Measurements from ENCODE around the gene MYO16. TPM values are rescaled to one million over a fixed set of nuclear protein-coding genes. Genes with fewer than 3 reads are reported as not detected.

MYO16 gene
- total and polyA plus RNA-seq, 12 donors, result 0.56 to 2.4 (median 1.4) TPM

DNA sequence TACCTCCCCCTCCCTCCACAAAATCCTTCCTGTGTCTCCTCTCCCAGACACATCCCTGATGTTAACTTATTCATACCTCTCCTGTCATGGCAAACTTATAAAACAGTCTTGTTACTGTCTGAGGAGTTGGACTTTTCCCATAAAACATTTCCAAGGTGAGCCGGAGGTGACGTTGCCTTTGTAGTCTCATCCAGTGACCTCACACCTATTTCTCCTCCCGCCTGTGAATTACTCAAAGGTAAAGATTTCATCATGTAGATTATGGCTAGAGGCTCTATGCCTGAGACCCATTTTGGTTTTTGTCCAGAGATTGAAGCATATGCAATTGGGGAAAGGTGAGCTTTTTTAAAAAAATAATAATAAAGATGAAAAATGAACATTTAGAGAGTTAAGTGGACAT lies 529.0 kb downstream of the MYO16 start:
- Histone ChIP-seq H3K27ac (no peak overlapping the region), H3K4me1 (replicated peaks in 1 of 2) (peaks cover 0 to 11% of the 10 kb centered on the region in 2 donors), H3K27me3 (no peaks in the 10 kb centered on the region), H3K36me3 (replicated peaks in 1 of 2) (no peaks in the 10 kb centered on the region), H3K9me3 (replicated peaks in 1 of 3) (no peaks in the 10 kb centered on the region), H3K4me3 (no peak overlapping the region)
- 88 to 95% (median 92%) methylated on average over 3 of the region's 3 CpGs for WGBS, 4 donors
- TF ChIP-seq, protein P1, sequence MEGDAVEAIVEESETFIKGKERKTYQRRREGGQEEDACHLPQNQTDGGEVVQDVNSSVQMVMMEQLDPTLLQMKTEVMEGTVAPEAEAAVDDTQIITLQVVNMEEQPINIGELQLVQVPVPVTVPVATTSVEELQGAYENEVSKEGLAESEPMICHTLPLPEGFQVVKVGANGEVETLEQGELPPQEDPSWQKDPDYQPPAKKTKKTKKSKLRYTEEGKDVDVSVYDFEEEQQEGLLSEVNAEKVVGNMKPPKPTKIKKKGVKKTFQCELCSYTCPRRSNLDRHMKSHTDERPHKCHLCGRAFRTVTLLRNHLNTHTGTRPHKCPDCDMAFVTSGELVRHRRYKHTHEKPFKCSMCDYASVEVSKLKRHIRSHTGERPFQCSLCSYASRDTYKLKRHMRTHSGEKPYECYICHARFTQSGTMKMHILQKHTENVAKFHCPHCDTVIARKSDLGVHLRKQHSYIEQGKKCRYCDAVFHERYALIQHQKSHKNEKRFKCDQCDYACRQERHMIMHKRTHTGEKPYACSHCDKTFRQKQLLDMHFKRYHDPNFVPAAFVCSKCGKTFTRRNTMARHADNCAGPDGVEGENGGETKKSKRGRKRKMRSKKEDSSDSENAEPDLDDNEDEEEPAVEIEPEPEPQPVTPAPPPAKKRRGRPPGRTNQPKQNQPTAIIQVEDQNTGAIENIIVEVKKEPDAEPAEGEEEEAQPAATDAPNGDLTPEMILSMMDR (IDR thresholded peaks at IDR 0.05), result no peak
- no peak for TF ChIP-seq POLR2A (IDR thresholded peaks at IDR 0.05)
- DNase-seq, result no peak
- intact Hi-C loops (cut with DNase I), result no loop called here

DNA sequence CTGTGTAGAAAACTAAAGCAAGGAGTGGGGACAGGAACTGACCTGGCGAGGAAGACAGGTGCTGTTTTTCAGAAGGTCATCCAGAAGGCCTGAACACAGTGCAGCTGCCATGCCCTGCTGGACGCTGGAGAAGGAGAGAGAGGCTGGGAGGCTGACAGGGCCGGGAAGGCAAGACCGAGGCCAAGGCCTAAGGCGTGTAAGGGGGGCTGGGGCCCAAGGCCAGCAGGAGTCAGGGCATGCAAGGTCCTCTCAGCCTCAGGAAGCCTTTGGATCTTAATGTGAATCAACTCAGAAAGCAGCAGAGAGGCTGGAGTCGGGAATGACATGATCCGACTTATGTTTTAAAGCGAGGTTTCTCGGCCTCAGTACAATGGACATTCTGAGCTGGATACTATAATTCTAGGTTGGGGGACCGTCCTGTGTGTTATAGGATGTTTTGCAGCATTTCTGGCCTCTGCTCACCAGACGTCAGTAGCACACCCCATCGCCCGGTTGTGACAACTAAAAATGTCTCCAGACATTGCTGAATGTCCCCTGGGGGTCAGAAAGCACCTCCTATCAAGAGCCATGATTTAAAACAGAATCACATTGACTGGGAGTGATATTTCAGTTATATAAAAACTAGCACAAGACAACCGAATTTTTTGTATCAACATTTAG lies 530.4 kb downstream of the MYO16 start:
- no peak overlapping the region for H3K4me3 ChIP-seq
- peaks cover 0 to 7% of the 10 kb centered on the region in 2 donors for H3K4me1 ChIP-seq (replicated peaks in 1 of 2)
- intact Hi-C loops (cut with DNase I), result no loop called here
- no peak for TF ChIP-seq POLR2A (IDR thresholded peaks at IDR 0.05)
- TF ChIP-seq, protein P1 (IDR thresholded peaks at IDR 0.05), result no peak
- H3K27ac ChIP-seq, result peak overlapping the region in 1 of 5 donors; percentile 11
- H3K9me3 ChIP-seq (replicated peaks in 1 of 3), result no peaks in the 10 kb centered on the region
- no peaks in the 10 kb centered on the region for H3K27me3 ChIP-seq
- 66 to 77% (median 74%) methylated on average over 14 of the region's 14 CpGs for WGBS, 4 donors
- no peaks in the 10 kb centered on the region for H3K36me3 ChIP-seq (replicated peaks in 1 of 2)
- peak in 2 of 7 donors; percentile 8 to 29 for DNase-seq

DNA sequence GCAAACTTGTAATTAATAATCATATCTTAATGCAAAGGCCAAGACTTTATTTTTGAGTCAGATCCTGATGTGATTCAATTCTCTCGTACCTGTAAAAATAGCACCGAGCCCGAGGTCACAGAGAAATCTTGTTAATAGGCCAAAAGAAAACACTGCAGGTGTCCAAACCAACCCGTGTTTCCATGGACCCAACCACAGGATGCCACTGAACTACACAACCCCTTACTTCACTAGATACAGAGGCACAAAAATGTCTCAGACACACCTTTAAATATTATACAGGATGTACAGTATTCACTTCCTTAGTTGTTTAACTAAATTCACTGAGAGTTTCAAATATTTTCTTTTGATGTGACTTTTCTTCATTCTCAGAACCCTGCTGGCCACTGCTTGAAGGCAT lies 530.9 kb downstream of the MYO16 start:
- Histone ChIP-seq H3K27me3 (no peaks in the 10 kb centered on the region), H3K36me3 (replicated peaks in 1 of 2) (no peaks in the 10 kb centered on the region), H3K4me1 (replicated peaks in 1 of 2) (peaks cover 0 to 7% of the 10 kb centered on the region in 2 donors), H3K9me3 (replicated peaks in 1 of 3) (no peaks in the 10 kb centered on the region), H3K4me3 (no peak overlapping the region), H3K27ac (no peak overlapping the region)
- TF ChIP-seq, protein P1 (IDR thresholded peaks at IDR 0.05), result no peak
- no peak for TF ChIP-seq POLR2A (IDR thresholded peaks at IDR 0.05)
- intact Hi-C loops (cut with DNase I), result no loop called here
- 84 to 94% (median 89%) methylated on average over 4 of the region's 4 CpGs for WGBS, 4 donors
- no peak for DNase-seq

DNA sequence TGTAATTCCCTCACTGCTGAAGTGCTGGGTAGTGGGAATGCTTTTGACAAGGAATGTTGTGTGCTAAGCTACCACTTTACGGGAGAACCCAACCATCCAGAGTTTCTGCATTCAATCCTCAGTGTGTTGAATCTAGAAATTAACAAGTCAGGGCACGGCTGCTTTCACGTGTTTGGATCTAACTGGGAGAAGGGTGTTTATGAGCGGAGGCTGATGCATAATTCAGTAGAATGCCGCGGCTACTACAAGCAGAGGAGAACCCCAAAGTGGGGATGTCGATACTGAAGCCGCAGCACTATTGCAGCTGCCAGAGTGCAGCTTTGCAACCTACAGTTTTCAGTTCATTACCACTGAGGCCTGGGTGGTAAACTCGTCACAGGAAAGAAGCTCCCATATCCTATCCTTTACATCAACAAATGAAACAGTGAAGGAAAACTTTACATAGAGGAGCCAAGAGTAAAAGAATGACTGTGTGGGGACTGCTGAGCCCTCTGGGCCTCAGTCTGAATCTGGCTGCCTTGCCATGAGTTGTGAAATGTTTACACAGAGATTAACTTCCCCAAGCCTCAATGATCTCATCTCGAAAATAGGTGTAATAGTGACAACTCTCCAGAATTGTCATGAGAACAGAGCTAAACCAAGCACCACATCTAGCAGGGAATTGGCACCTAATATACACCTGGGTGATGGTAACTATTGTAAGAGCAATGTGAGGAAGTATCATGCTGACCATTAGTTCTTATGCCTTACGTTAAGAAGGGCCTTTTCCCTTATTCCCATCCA lies 531.7 kb downstream of the MYO16 start:
- WGBS, 4 donors, result 93 to 96% (median 94%) methylated on average over 11 of the region's 11 CpGs
- intact Hi-C loops (cut with DNase I), result no loop called here

More for the DNA sequence above, 531.7 kb downstream of the MYO16 start:
- Histone ChIP-seq H3K4me3 (no peak overlapping the region), H3K9me3 (replicated peaks in 1 of 3) (no peaks in the 10 kb centered on the region), H3K4me1 (replicated peaks in 1 of 2) (peaks cover 0 to 7% of the 10 kb centered on the region in 2 donors), H3K36me3 (replicated peaks in 1 of 2) (no peaks in the 10 kb centered on the region), H3K27ac (no peak overlapping the region), H3K27me3 (no peaks in the 10 kb centered on the region)
- TF ChIP-seq POLR2A (IDR thresholded peaks at IDR 0.05), result no peak
- TF ChIP-seq, protein P1 (IDR thresholded peaks at IDR 0.05), result no peak
- no peak for DNase-seq
